ENCODE data around the gene KHDC4.

The KHDC4 gene

DNA sequence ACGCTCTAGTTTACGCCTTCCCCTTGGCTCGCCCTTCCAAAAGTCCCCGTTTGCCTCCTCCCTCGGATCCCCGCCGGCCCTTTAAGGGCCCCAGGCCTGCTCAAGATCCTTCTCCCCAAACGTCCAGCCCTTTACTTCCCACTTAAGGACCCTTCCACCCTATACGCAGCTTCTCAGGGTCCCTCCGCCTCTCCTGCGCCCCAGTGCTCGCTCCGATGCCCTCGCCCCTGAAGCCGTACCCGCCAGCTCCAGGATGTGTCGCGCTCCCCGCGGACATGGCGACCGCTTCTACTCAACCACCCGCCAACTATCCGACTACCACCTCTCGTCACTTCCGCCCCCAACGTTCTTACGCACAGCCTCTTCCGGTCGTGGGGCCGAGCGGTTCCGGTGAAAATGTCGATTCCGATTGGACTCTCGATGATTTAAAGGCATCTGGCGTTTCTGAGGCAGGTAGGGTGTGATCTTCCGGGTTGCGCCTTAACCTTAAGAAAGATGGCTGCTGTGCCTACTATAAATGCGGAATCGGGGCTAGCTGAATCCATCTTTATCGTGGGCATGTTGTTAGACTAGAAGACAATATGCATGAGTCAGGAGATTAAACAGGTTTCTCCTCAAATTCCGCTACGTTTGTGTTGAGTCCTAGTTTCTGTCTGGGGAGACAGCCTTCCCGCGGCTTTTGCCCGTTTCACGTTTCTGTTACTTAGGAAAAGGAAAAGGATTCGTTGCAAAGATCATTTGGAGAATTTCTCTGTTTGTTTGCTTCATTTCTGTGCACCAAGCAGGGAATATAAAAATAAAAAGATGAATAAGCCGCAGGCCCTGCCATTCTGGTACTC lies at the start of gene KHDC4:
Gene KHDC4, minus strand, starts transcription at position 317 of the 839 bp plus-strand sequence. Its CDS starts 40 bp downstream, at position 277.
- peak within 1 kb of the TSS; percentile 97 for H3K4me3 ChIP-seq (ENCODE audit: low read length)
- TF ChIP-seq CTCF (conservative IDR thresholded peaks at IDR 0.05; ENCODE audit: low read length): no peak
- DNase-seq (ENCODE audit: low read depth): peak; percentile 98

GRCh38 chr1:155983191-155984024 lies 49.2 kb upstream of the KHDC4 start:
- peak; percentile 100 for DNase-seq (ENCODE audit: low read depth)
- peak overlapping the region; percentile 92 for H3K4me3 ChIP-seq (ENCODE audit: low read length)
- TF ChIP-seq CTCF (conservative IDR thresholded peaks at IDR 0.05; ENCODE audit: low read length): peak; percentile 33

DNA sequence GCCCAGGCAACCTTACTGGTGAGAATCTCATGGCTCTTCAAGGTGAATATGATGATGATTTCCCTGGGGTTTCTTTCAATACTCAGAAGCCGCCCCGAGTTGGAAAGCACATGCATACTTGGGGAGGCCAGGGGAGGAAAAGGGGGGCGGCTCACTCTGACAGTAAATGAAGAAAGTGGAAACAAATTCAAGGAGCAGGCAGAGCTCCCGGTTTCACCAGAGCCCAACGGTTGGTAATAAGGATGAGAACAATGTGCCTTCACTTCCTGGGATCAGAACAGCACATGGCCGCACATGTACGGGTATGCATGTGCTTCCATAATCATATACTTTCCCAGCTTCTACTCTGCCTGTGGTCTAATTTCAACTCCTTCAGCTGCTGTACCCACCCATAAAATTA lies 47.9 kb upstream of the KHDC4 start:
- no peak for DNase-seq (ENCODE audit: low read depth)
- no peak for TF ChIP-seq CTCF (conservative IDR thresholded peaks at IDR 0.05; ENCODE audit: low read length)
- peak overlapping the region; percentile 92 for H3K4me3 ChIP-seq (ENCODE audit: low read length)

DNA sequence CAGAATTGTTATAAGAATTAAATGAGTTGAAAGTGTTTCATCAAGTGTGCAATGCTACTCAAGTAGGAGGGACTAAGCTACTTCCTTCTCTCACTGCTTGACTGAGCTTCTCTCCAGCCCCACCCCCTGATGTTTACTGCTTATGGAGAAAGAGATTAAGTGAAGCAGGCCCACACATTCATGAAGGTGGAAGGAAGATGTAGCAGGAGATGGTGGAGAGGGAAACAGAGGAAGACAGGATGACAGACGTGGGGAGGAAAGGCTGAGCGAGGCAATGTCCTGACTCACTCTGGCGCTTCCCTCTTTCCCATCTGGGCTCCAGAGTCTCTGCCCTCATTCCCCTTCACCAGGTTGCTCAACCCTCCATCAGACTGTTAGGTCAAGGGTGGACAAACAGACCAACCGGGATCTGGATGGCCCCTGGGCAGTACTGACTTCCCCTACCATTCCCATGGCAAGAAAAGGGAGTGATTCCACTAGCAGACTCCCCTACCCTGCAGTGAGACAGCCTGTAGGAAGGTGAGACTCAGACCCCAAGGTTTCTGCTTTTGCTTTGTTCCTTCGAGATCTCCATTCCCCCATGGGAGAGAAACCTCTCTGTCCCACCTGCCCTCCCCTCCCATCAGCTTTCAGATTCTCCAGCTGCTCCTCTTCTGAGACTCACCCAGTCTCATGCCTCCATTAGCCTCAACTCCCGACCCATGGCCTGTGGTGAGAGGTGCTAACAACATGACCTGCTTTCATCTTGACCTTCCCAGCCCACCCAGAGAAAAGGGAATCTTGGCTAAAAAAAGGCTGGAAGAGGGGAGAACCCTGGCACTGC lies 47.3 kb upstream of the KHDC4 start:
- TF ChIP-seq CTCF (conservative IDR thresholded peaks at IDR 0.05; ENCODE audit: low read length): no peak
- peak; percentile 90 for DNase-seq (ENCODE audit: low read depth)
- H3K4me3 ChIP-seq (ENCODE audit: low read length): peak overlapping the region; percentile 92

DNA sequence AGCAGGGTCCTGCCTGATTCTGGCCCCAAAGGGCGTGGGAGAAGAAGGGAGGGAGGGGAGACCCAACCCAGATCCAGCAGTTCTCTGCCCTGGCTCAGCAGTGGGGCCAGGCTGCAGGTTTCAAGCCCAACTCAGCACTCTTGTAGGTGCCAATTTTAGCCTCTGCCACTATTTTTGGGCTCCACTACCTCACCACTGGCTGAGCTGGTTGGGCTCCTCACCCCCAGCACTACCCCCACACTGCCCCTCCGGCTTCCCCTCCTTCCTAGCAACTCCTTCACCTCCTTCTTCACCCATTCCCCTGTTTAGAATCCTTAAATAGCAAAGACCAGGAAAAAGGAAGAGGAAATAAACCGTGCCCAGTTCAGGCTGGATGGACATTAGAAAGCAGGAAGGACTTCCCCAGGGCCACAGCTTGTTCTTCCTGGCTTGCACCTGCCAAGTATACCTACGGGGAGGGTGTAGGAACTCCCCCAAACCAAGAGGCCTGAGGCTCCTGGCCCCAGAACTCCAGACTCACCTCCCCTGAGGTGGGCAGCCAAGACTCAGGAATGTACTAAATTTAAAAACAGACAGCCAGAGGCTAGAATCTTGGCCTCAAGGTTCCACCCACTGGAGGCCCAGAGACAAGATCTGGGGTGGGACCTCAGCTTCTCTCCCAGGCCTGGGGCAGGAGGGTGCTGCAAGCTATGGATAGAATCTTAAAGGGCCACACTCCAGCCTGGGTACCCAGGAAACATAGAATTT lies 45.6 kb upstream of the KHDC4 start:
- DNase-seq (ENCODE audit: low read depth): peak; percentile 56
- H3K4me3 ChIP-seq (ENCODE audit: low read length): peak overlapping the region; percentile 92
- TF ChIP-seq CTCF (conservative IDR thresholded peaks at IDR 0.05; ENCODE audit: low read length): no peak

- DNase-seq (ENCODE audit: low read depth): peak; percentile 57
- H3K4me3 ChIP-seq (ENCODE audit: low read length): peak overlapping the region; percentile 92
- TF ChIP-seq CTCF (conservative IDR thresholded peaks at IDR 0.05; ENCODE audit: low read length): no peak
These were observed 44.8 kb upstream of the KHDC4 start for GRCh38 chr1:155978973-155979429.

Measured in AG10803 (cell line).